H1 (cell line): ENCODE results near the gene COL19A1. TPM values are rescaled to one million over a fixed set of nuclear protein-coding genes. Genes with fewer than 3 reads are reported as not detected.

Experiments
- CTCF ChIA-PET: fragments of 300-600 bp; sonication (Branson Sonifier 250); formaldehyde crosslinking; loops from one replicate; lab custom pipeline; 2021; ENCODE audit not compliant: partially characterized antibody; lab: Charles Lee
- POLR2A ChIA-PET: fragments of 300-600 bp; sonication (Branson Sonifier 250); formaldehyde crosslinking; loops from one replicate; lab custom pipeline; 2021; ENCODE audit warnings: inconsistent platforms; ENCODE audit not compliant: partially characterized antibody; lab: Charles Lee
- DNase-seq, 2 experiments: peaks; one replicate each; pipeline versions ENCODE4 v3.0.0 to v3.0.0-alpha.2; 2010 to 2022; ENCODE audit warnings: low spot score in 2 of 2, low read depth in 1 of 2, mixed read lengths in 1 of 2
- FAIRE-seq: peaks from 2 replicates; lab custom pipeline; 2011; peaks lifted over from hg19 to GRCh38; lab: Jason Lieb, UNC
- H2AFZ ChIP-seq: 2 replicates; pipeline ENCODE4 v1.8.1; 2012; ENCODE audit warnings: low read length, inconsistent platforms
- H2AK5ac ChIP-seq: 2 replicates; pipeline ENCODE4 v1.6.1; 2013; ENCODE audit warnings: low read depth, low read length
- H2BK120ac ChIP-seq: replicated peaks from 2 replicates; pipeline ENCODE3; 2013; ENCODE audit warnings: low read depth, low read length, inconsistent platforms
- H2BK12ac ChIP-seq: 2 replicates; pipeline ENCODE4 v1.6.1; 2013; ENCODE audit warnings: low read depth, low read length
- H2BK15ac ChIP-seq: 2 replicates; pipeline ENCODE4 v1.6.1; 2013; ENCODE audit warnings: low read length
- H2BK20ac ChIP-seq: 2 replicates; pipeline ENCODE4 v1.6.1; 2013; ENCODE audit warnings: low read length
- H2BK5ac ChIP-seq: 2 replicates; pipeline ENCODE4 v1.6.1; 2013; ENCODE audit warnings: low read depth, low read length
- H3K14ac ChIP-seq: 2 replicates; pipeline ENCODE4 v1.6.1; 2013; ENCODE audit warnings: inconsistent platforms; ENCODE audit not compliant: insufficient read length
- H3K18ac ChIP-seq: 2 replicates; pipeline ENCODE4 v1.6.1; 2013; ENCODE audit warnings: low read length; ENCODE audit errors: extremely low read depth
- H3K23ac ChIP-seq: 2 replicates; pipeline ENCODE4 v1.6.1; 2013; ENCODE audit warnings: inconsistent platforms; ENCODE audit not compliant: insufficient read length
- H3K23me2 ChIP-seq: 2 replicates; pipeline ENCODE4 v1.6.1; 2013; ENCODE audit warnings: low read depth, low read length
- H3K27ac ChIP-seq: 2 replicates; pipeline ENCODE4 v1.6.1; 2011; ENCODE audit warnings: low read depth, low read length, inconsistent platforms
- H3K27me3 ChIP-seq, 4 experiments: replicated peaks in 1 of 4; 1 replicate in 1 of 4; 2 replicates in 3 of 4; pipeline versions ENCODE4 v1.6.1 to v1.8.1; 2011 to 2013; ENCODE audit warnings: low read length in 3 of 4, mild to moderate bottlenecking in 3 of 4, inconsistent platforms in 2 of 4, mixed read lengths in 2 of 4, moderate library complexity in 1 of 4; ENCODE audit not compliant: control insufficient read depth in 3 of 4, insufficient read depth in 3 of 4; ENCODE audit errors: extremely low read depth in 1 of 4
- H3K36me3 ChIP-seq, 4 experiments: 2 replicates each; pipeline versions ENCODE4 v1.6.1 to v1.8.1; 2011 to 2013; ENCODE audit warnings: mild to moderate bottlenecking in 4 of 4, low read length in 3 of 4, moderate library complexity in 2 of 4, control low read depth in 1 of 4, inconsistent platforms in 1 of 4; ENCODE audit not compliant: insufficient read depth in 4 of 4, control insufficient read depth in 2 of 4
- H3K4ac ChIP-seq: replicated peaks from 2 replicates; pipeline ENCODE3; 2013; ENCODE audit warnings: low read length, low read depth, mixed read lengths, inconsistent platforms; ENCODE audit not compliant: insufficient read length
- H3K4me1 ChIP-seq, 4 experiments: replicated peaks in 1 of 4; 1 replicate in 1 of 4; 2 replicates in 3 of 4; pipeline versions ENCODE4 v1.6.1 to v1.8.1; 2011 to 2013; ENCODE audit warnings: low read length in 3 of 4, inconsistent platforms in 2 of 4, mixed read lengths in 1 of 4; ENCODE audit not compliant: insufficient read depth in 4 of 4, control insufficient read depth in 3 of 4
- H3K4me2 ChIP-seq, 2 experiments: 2 replicates each; pipeline versions ENCODE4 v1.6.1 to v1.8.1; 2011 to 2013; ENCODE audit warnings: low read depth in 2 of 2, low read length in 2 of 2, control low read depth in 1 of 2, inconsistent platforms in 1 of 2, mild to moderate bottlenecking in 1 of 2; ENCODE audit not compliant: insufficient read depth in 1 of 2
- H3K4me3 ChIP-seq, 4 experiments: fragments of 200-600, 300-600 bp in 1 of 4; sonication (generic), shearing (Covaris generic), sonication (Bioruptor Twin) in 1 of 4; 2 replicates each; pipeline versions ENCODE4 v1.5.1 to v1.8.1; 2011 to 2016; ENCODE audit warnings: low read length in 4 of 4, low read depth in 3 of 4, control low read depth in 2 of 4, inconsistent platforms in 2 of 4, mild to moderate bottlenecking in 2 of 4, mixed read lengths in 1 of 4, moderate library complexity in 1 of 4; ENCODE audit not compliant: insufficient read depth in 2 of 4; ENCODE audit errors: extremely low read depth in 1 of 4
- H3K56ac ChIP-seq: replicated peaks from 2 replicates; pipeline ENCODE3; 2013; ENCODE audit warnings: low read depth, mild to moderate bottlenecking, mixed read lengths, low read length, inconsistent platforms; ENCODE audit not compliant: insufficient read length
- H3K79me1 ChIP-seq: 2 replicates; pipeline ENCODE4 v1.6.1; 2013; ENCODE audit warnings: low read depth, low read length, control low read depth
- H3K79me2 ChIP-seq, 2 experiments: 2 replicates each; pipeline versions ENCODE4 v1.6.1 to v1.8.1; 2012 to 2013; ENCODE audit warnings: low read length in 2 of 2, mild to moderate bottlenecking in 2 of 2, inconsistent platforms in 1 of 2; ENCODE audit not compliant: insufficient read depth in 2 of 2, control insufficient read depth in 1 of 2
- H3K9ac ChIP-seq, 4 experiments: replicated peaks in 1 of 4; 1 replicate in 1 of 4; 2 replicates in 3 of 4; pipeline versions ENCODE4 v1.6.1 to v1.8.1; 2011 to 2013; ENCODE audit warnings: low read depth in 3 of 4, low read length in 3 of 4, control low read depth in 2 of 4, mild to moderate bottlenecking in 2 of 4, moderate library complexity in 2 of 4, inconsistent platforms in 1 of 4; ENCODE audit errors: extremely low read depth in 1 of 4
- H3K9me3 ChIP-seq, 2 experiments: 2 replicates each; pipeline versions ENCODE4 v1.6.1 to v1.8.1; 2012 to 2013; ENCODE audit warnings: mild to moderate bottlenecking in 2 of 2, moderate library complexity in 2 of 2, control low read depth in 1 of 2, inconsistent platforms in 1 of 2, low read depth in 1 of 2, low read length in 1 of 2, mixed read lengths in 1 of 2; ENCODE audit not compliant: insufficient read depth in 2 of 2
- H4K20me1 ChIP-seq, 2 experiments: replicated peaks in 1 of 2; 2 replicates each; pipeline versions ENCODE3 to v1.8.1; 2011 to 2013; ENCODE audit warnings: inconsistent platforms in 2 of 2, low read length in 2 of 2, mild to moderate bottlenecking in 1 of 2; ENCODE audit not compliant: insufficient read depth in 2 of 2, control insufficient read depth in 1 of 2
- H4K5ac ChIP-seq: 2 replicates; pipeline ENCODE4 v1.6.1; 2013; ENCODE audit warnings: low read length, low read depth, mixed read lengths, inconsistent platforms; ENCODE audit not compliant: insufficient read length
- H4K8ac ChIP-seq: 2 replicates; pipeline ENCODE4 v1.8.0; 2013; ENCODE audit warnings: mild to moderate bottlenecking, moderate library complexity, low read length, inconsistent platforms; ENCODE audit not compliant: insufficient read depth; ENCODE audit errors: extremely low read depth
- H4K91ac ChIP-seq: replicated peaks from 2 replicates; pipeline ENCODE3; 2013; ENCODE audit warnings: low read length, mixed read lengths, inconsistent platforms; ENCODE audit not compliant: insufficient read length
- E2F6 ChIP-seq: IDR thresholded peaks from 2 replicates; pipeline ENCODE4 v1.6.1; 2012; ENCODE audit warnings: inconsistent platforms
- USF2 ChIP-seq: IDR thresholded peaks from 2 replicates; pipeline ENCODE4 v1.6.1; 2011; ENCODE audit warnings: low read length, improper control_type of control experiment
- WGBS, 2 experiments: shearing (Covaris generic) in 1 of 2; methylation state at CpG; one replicate each; pipeline versions ENCODE4 v1.1.6 to v1.1.7; 2013 to 2015; ENCODE audit warnings: low lambda C conversion rate in 2 of 2, mixed read lengths in 2 of 2, inconsistent platforms in 1 of 2, low coverage in 1 of 2, missing lambda C conversion rate in 1 of 2; ENCODE audit not compliant: insufficient replicate concordance in 2 of 2, insufficient coverage in 1 of 2, insufficient read length in 1 of 2; ENCODE audit errors: extremely low coverage in 1 of 2, missing lambda C conversion rate in 1 of 2; 5-methylcytosine and 5-hydroxymethylcytosine counted together
- polyA plus RNA-seq, 7 experiments: library from polyadenylated mRNA; depleted of rRNA in 3 of 7; stranded (reverse) in 5 of 7; unstranded in 2 of 7; fragments of >200 nt in 5 of 7; fragments of 200-250 nt in 2 of 7; gene quantifications; 1 replicate in 5 of 7; 2 replicates in 1 of 7; 4 replicates in 1 of 7; pipeline versions ENCODE4 v1.2.1 to v1.2.3, GENCODE V29; 2011 to 2013; ENCODE audit warnings: missing spikeins in 2 of 7, mixed read lengths in 2 of 7
- total RNA-seq: library from RNA; stranded (reverse); fragmentation: NEBNext Ultra II Directional; extraction: Animal tissue kit (Norgen Biotek cat#: 25700); gene quantifications from 2 replicates; pipeline ENCODE4 v1.2.1, GENCODE V29; 2021

COL19A1 gene
- total and polyA plus RNA-seq, 2 of the 8 experiments (the other 6 are each of a cell fraction or from before 2014, with no cell fraction given): not detected

GRCh38 chr6:70119218-70119835 is 253.0 kb downstream of the COL19A1 start:
- Histone ChIP-seq H4K5ac (no peak overlapping the region), H2BK20ac (no peak overlapping the region), H4K91ac (no peak overlapping the region), H3K4me1 (no peaks in the 10 kb centered on the region), H3K27me3 (no peaks in the 10 kb centered on the region), H3K79me2 (no peaks in the 10 kb centered on the region), H2BK15ac (no peak overlapping the region), H3K36me3 (no peaks in the 10 kb centered on the region), H2AK5ac (no peak overlapping the region), H2BK5ac (no peak overlapping the region), H2BK120ac (no peak overlapping the region), H3K4me2 (no peak overlapping the region), H3K27ac (no peak overlapping the region), H3K79me1 (no peaks in the 10 kb centered on the region), H4K20me1 (no peaks in the 10 kb centered on the region), H3K14ac (no peak overlapping the region), H2BK12ac (no peak overlapping the region), H3K18ac (no peak overlapping the region), H4K8ac (no peak overlapping the region), H3K4ac (no peak overlapping the region), H3K9me3 (no peaks in the 10 kb centered on the region), H3K23me2 (no peaks in the 10 kb centered on the region), H3K4me3 (no peak overlapping the region), H3K9ac (no peak overlapping the region), H3K56ac (no peak overlapping the region), H3K23ac (no peak overlapping the region), H2AFZ (no peak overlapping the region)
- FAIRE-seq (no peak), DNase-seq (no peak)
- ChIA-PET CTCF (interaction anchor here (1.6 kb wide), 1 partner anchor 16 kb away, joined by 4 read pairs; no protein-coding TSS in a partner anchor), POLR2A (no interaction called here)
- WGBS, 2 experiments: 87% methylated on average over 7 of the region's 7 CpGs; no CpG with 5 or more reads in 1 of the 2 experiments
- no peak for TF ChIP-seq USF2
- peak; percentile 68; the same call in 1 of the 2 replicates for TF ChIP-seq E2F6
